ENCODE data around the gene DOP1A.

- TF ChIP-seq RCOR1 (IDR thresholded peaks at IDR 0.05; ENCODE audit: insufficient replicate concordance, low read length) (no peak), RAD21 (IDR thresholded peaks at IDR 0.05; ENCODE audit: low read length) (no peak), POLR2A (IDR thresholded peaks at IDR 0.05; ENCODE audit: low read depth, low read length) (no peak), USF2 (IDR thresholded peaks at IDR 0.05; ENCODE audit: low read depth, low read length) (no peak), MAZ (IDR thresholded peaks at IDR 0.05; ENCODE audit: borderline replicate concordance, low read depth, low read length) (no peak), SMC3 (IDR thresholded peaks at IDR 0.05; ENCODE audit: low read depth, low read length) (no peak), MXI1 (IDR thresholded peaks at IDR 0.05; ENCODE audit: borderline replicate concordance, low read depth, low read length) (no peak), CEBPB (IDR thresholded peaks at IDR 0.05; ENCODE audit: low read depth, low read length) (peak; percentile 52; the same call in 1 of the 2 replicates), RFX5 (IDR thresholded peaks at IDR 0.05; ENCODE audit: low read depth, low read length) (no peak), FOS (IDR thresholded peaks at IDR 0.05; ENCODE audit: low read depth, low read length) (no peak)
- TF ChIP-seq, protein P1, sequence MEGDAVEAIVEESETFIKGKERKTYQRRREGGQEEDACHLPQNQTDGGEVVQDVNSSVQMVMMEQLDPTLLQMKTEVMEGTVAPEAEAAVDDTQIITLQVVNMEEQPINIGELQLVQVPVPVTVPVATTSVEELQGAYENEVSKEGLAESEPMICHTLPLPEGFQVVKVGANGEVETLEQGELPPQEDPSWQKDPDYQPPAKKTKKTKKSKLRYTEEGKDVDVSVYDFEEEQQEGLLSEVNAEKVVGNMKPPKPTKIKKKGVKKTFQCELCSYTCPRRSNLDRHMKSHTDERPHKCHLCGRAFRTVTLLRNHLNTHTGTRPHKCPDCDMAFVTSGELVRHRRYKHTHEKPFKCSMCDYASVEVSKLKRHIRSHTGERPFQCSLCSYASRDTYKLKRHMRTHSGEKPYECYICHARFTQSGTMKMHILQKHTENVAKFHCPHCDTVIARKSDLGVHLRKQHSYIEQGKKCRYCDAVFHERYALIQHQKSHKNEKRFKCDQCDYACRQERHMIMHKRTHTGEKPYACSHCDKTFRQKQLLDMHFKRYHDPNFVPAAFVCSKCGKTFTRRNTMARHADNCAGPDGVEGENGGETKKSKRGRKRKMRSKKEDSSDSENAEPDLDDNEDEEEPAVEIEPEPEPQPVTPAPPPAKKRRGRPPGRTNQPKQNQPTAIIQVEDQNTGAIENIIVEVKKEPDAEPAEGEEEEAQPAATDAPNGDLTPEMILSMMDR (conservative IDR thresholded peaks at IDR 0.05; ENCODE audit: low read depth, low read length) = no peak
- TF ChIP-seq, protein P2, sequence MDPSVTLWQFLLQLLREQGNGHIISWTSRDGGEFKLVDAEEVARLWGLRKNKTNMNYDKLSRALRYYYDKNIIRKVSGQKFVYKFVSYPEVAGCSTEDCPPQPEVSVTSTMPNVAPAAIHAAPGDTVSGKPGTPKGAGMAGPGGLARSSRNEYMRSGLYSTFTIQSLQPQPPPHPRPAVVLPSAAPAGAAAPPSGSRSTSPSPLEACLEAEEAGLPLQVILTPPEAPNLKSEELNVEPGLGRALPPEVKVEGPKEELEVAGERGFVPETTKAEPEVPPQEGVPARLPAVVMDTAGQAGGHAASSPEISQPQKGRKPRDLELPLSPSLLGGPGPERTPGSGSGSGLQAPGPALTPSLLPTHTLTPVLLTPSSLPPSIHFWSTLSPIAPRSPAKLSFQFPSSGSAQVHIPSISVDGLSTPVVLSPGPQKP (IDR thresholded peaks at IDR 0.05; ENCODE audit: borderline replicate concordance, low read depth, low read length) = no peak
These were observed 5.2 kb upstream of the DOP1A start for GRCh38 chr6:83062225-83062624.

All from IMR-90 (cell line).